MM.1S (cell line): Measurements from ENCODE around the gene CASS4.

ENCODE experiments used
- DNase-seq: peaks from one replicate; pipeline ENCODE4 v3.0.0-alpha.2; 2015
- H2AFZ ChIP-seq: fragments of 300-600 bp; sonication (generic); 2 replicates; pipeline ENCODE4 v1.6.0; 2016; ENCODE audit warnings: antibody characterized with exemption, low read length
- H3F3A ChIP-seq: fragments of 300-600 bp; sonication (generic); 2 replicates; pipeline ENCODE4 v1.6.1; 2016; ENCODE audit warnings: mild to moderate bottlenecking, antibody characterized with exemption, low read length, moderate library complexity, mixed read lengths; ENCODE audit not compliant: insufficient read depth
- H3K27ac ChIP-seq: fragments of 300-600 bp; sonication (generic); 2 replicates; pipeline ENCODE4 v1.5.1; 2016; ENCODE audit warnings: mild to moderate bottlenecking, low read length
- H3K27me3 ChIP-seq: fragments of 300-600 bp; sonication (generic); replicated peaks from 2 replicates; pipeline ENCODE4 v1.6.0; 2016; ENCODE audit warnings: low read length; ENCODE audit not compliant: insufficient read depth
- H3K36me3 ChIP-seq: fragments of 300-600 bp; sonication (generic); replicated peaks from 2 replicates; pipeline ENCODE4 v1.6.1; 2016; ENCODE audit warnings: mild to moderate bottlenecking, low read length, mixed read lengths; ENCODE audit not compliant: insufficient read depth
- H3K4me1 ChIP-seq: fragments of 300-600 bp; sonication (generic); 2 replicates; pipeline ENCODE4 v1.6.1; 2016; ENCODE audit warnings: low read length, mixed read lengths
- H3K4me2 ChIP-seq: fragments of 300-600 bp; sonication (generic); 2 replicates; pipeline ENCODE4 v1.6.0; 2016; ENCODE audit warnings: low read depth, low read length
- H3K4me3 ChIP-seq: fragments of 300-600 bp; sonication (generic); 2 replicates; pipeline ENCODE4 v1.5.1; 2016; ENCODE audit warnings: low read length, mixed read lengths
- H3K79me2 ChIP-seq: fragments of 300-600 bp; sonication (generic); 2 replicates; pipeline ENCODE4 v1.6.1; 2016; ENCODE audit warnings: mixed run types, low read length, mixed read lengths
- H3K9ac ChIP-seq: fragments of 300-600 bp; sonication (generic); 2 replicates; pipeline ENCODE4 v1.6.1; 2016; ENCODE audit warnings: low read length, mixed read lengths
- H3K9me2 ChIP-seq: fragments of 300-600 bp; sonication (generic); replicated peaks from 2 replicates; pipeline ENCODE4 v1.6.1; 2016; ENCODE audit warnings: mild to moderate bottlenecking, low read length, mixed read lengths; ENCODE audit not compliant: insufficient read depth
- H3K9me3 ChIP-seq: fragments of 300-600 bp; sonication (generic); replicated peaks from 2 replicates; pipeline ENCODE4 v1.6.1; 2016; ENCODE audit warnings: mild to moderate bottlenecking, low read length, mixed read lengths; ENCODE audit not compliant: insufficient read depth
- H4K20me1 ChIP-seq: fragments of 300-600 bp; sonication (generic); 2 replicates; pipeline ENCODE4 v1.6.1; 2016; ENCODE audit warnings: mild to moderate bottlenecking, low read length, moderate library complexity, mixed read lengths; ENCODE audit not compliant: insufficient read depth
- CTCF ChIP-seq: fragments of 300-600 bp; sonication (generic); IDR thresholded peaks from 2 replicates; pipeline ENCODE4 v1.5.1; 2016; ENCODE audit warnings: antibody characterized with exemption, low read length, mixed read lengths
- EZH2 ChIP-seq: fragments of 300-600 bp; sonication (generic); optimal IDR thresholded peaks from 2 replicates; pipeline ENCODE3; 2017; ENCODE audit warnings: low read depth, mild to moderate bottlenecking, antibody characterized with exemption, low read length, mixed read lengths
- EZH2phosphoT487 ChIP-seq: fragments of 300-600 bp; sonication (generic); IDR thresholded peaks from 2 replicates; pipeline ENCODE4 v1.6.1; 2018; ENCODE audit warnings: antibody characterized with exemption, low read length

CASS4 gene

DNA sequence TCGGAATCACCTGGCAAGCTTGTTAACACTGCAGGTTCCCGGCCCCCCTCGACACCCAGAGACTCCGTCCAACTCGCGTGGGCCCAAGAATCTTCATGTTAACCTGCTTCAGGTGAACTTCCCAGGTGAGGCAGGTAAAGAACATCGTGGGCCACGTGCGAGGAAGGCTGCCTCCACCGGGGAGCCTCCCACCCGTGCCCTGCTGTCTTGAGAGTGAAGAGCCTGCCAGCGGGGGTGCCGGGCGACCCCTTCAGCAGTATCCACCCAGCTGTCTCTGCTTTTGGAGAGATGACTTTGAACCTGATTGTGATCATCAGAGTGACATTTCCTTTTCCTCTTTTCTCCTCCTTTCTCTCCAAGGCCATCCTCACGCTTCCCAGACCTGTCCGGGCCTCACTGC, 33.5 kb downstream of the CASS4 start:
- no peak for TF ChIP-seq EZH2
- TF ChIP-seq EZH2phosphoT487: no peak
- no peak for TF ChIP-seq CTCF
- Histone ChIP-seq H3K79me2 (no peaks in the 10 kb centered on the region), H3K9me3 (no peaks in the 10 kb centered on the region), H3K36me3 (no peaks in the 10 kb centered on the region), H3K9me2 (no peaks in the 10 kb centered on the region), H2AFZ (no peak overlapping the region), H3K27me3 (no peaks in the 10 kb centered on the region), H3K4me2 (no peak overlapping the region), H3K4me3 (no peak overlapping the region), H3K9ac (no peak overlapping the region), H3F3A (no peaks in the 10 kb centered on the region), H3K27ac (no peak overlapping the region), H3K4me1 (peaks cover under 1% of the 10 kb centered on the region; the same call in 1 of the 2 replicates), H4K20me1 (no peaks in the 10 kb centered on the region)
- DNase-seq: no peak

GRCh38 chr20:56447227-56447626, 35.2 kb downstream of the CASS4 start:
- Histone ChIP-seq H3K79me2 (no peaks in the 10 kb centered on the region), H3K9me3 (no peaks in the 10 kb centered on the region), H3K27ac (no peak overlapping the region), H3K4me1 (no peaks in the 10 kb centered on the region), H3F3A (no peaks in the 10 kb centered on the region), H3K9ac (no peak overlapping the region), H3K27me3 (no peaks in the 10 kb centered on the region), H3K4me2 (no peak overlapping the region), H3K9me2 (no peaks in the 10 kb centered on the region), H4K20me1 (no peaks in the 10 kb centered on the region), H3K4me3 (no peak overlapping the region), H3K36me3 (no peaks in the 10 kb centered on the region), H2AFZ (no peak overlapping the region)
- no peak for DNase-seq
- no peak for TF ChIP-seq CTCF
- TF ChIP-seq EZH2: no peak
- TF ChIP-seq EZH2phosphoT487: no peak

DNA sequence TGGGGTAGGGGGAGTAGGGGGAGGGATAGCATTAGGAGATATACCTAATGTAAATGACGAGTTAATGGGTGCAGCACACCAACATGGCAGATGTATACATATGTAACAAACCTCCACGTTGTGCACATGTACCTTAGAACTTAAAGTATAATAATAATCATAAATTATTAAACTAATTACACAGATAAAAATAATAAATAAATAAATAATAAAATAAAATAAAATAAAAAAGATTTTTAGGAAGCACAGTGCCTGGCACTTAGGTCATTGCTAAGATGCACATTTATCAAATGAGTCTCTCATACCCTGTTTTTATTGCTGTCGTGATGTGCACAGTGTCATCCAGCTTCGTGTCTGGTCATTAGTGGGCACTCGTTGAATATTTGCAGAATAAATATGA, 37.4 kb downstream of the CASS4 start:
- Histone ChIP-seq H3K4me1 (no peaks in the 10 kb centered on the region), H3F3A (no peaks in the 10 kb centered on the region), H3K79me2 (no peaks in the 10 kb centered on the region), H3K4me3 (no peak overlapping the region), H4K20me1 (no peaks in the 10 kb centered on the region), H3K36me3 (no peaks in the 10 kb centered on the region), H3K9me2 (no peaks in the 10 kb centered on the region), H3K9me3 (no peaks in the 10 kb centered on the region), H2AFZ (no peak overlapping the region), H3K27ac (no peak overlapping the region), H3K27me3 (no peaks in the 10 kb centered on the region), H3K4me2 (no peak overlapping the region), H3K9ac (no peak overlapping the region)
- no peak for DNase-seq
- TF ChIP-seq CTCF: no peak
- TF ChIP-seq EZH2: no peak
- TF ChIP-seq EZH2phosphoT487: no peak
